ENCODE measurements around the gene HECW1. TPM values are rescaled to one million over a fixed set of nuclear protein-coding genes. Genes with fewer than 3 reads are reported as not detected.
"Not testable (repeated sequence)": the region's sequence is repeated elsewhere in the genome, so short reads cannot be mapped to it uniquely, and the experiment has no call there.

Gene HECW1
- total RNA-seq, 1 experiment from 2014 or later, result 2.7 TPM

- no peak overlapping the region for H2AFZ ChIP-seq
- no peak for DNase-seq
- no peaks in the 10 kb centered on the region for H3K9me3 ChIP-seq (ENCODE audit: insufficient read depth, low read depth)
- H3K27ac ChIP-seq, result no peak overlapping the region
- CTCF ChIA-PET, result no interaction called here
- no peaks in the 10 kb centered on the region for H4K20me1 ChIP-seq (ENCODE audit: insufficient read depth)
- intact Hi-C loops (cut with micrococcal nuclease; ENCODE audit: unreplicated experiment), result no loop called here
- H3K36me3 ChIP-seq (ENCODE audit: low read depth), result no peaks in the 10 kb centered on the region
- POLR2A ChIA-PET (ENCODE audit: unreplicated experiment), result no interaction called here
- H3K4me1 ChIP-seq (replicated peaks; ENCODE audit: insufficient read depth), result no peaks in the 10 kb centered on the region
- no peaks in the 10 kb centered on the region for H3K9me2 ChIP-seq (ENCODE audit: insufficient read depth)
- BruUV-seq (replicated peaks), result no TSS peak
- TF ChIP-seq EZH2 (IDR thresholded peaks at IDR 0.05; ENCODE audit: low read depth), result no peak
- TF ChIP-seq CTCF (conservative IDR thresholded peaks at IDR 0.05), result no peak
- no peaks in the 10 kb centered on the region for H3F3A ChIP-seq (ENCODE audit: insufficient read depth, low read depth)
- H3K4me2 ChIP-seq, result no peak overlapping the region
- no peak overlapping the region for H3K4me3 ChIP-seq
- H3K79me2 ChIP-seq (ENCODE audit: low read depth), result no peaks in the 10 kb centered on the region
- peaks cover 63% of the 10 kb centered on the region for H3K27me3 ChIP-seq (ENCODE audit: insufficient read depth, low read depth)
These were observed 91.6 kb downstream of the HECW1 start for GRCh38 chr7:43204081-43204480.

- no peak for DNase-seq
- Histone ChIP-seq H4K20me1 (ENCODE audit: insufficient read depth) (no peaks in the 10 kb centered on the region), H3K4me3 (no peak overlapping the region), H3F3A (ENCODE audit: insufficient read depth, low read depth) (no peaks in the 10 kb centered on the region), H3K36me3 (ENCODE audit: low read depth) (no peaks in the 10 kb centered on the region), H3K27me3 (ENCODE audit: insufficient read depth, low read depth) (peaks cover 65% of the 10 kb centered on the region), H3K9me2 (ENCODE audit: insufficient read depth) (no peaks in the 10 kb centered on the region), H3K79me2 (ENCODE audit: low read depth) (no peaks in the 10 kb centered on the region), H3K27ac (no peak overlapping the region), H2AFZ (no peak overlapping the region), H3K9me3 (ENCODE audit: insufficient read depth, low read depth) (no peaks in the 10 kb centered on the region), H3K4me1 (replicated peaks; ENCODE audit: insufficient read depth) (no peaks in the 10 kb centered on the region), H3K4me2 (no peak overlapping the region)
- BruUV-seq (replicated peaks), result no TSS peak
- ChIA-PET POLR2A (ENCODE audit: unreplicated experiment) (no interaction called here), CTCF (no interaction called here)
- no peak for TF ChIP-seq CTCF (conservative IDR thresholded peaks at IDR 0.05)
- TF ChIP-seq EZH2 (IDR thresholded peaks at IDR 0.05; ENCODE audit: low read depth), result no peak
- intact Hi-C loops (cut with micrococcal nuclease; ENCODE audit: unreplicated experiment), result no loop called here
These were observed 92.8 kb downstream of the HECW1 start for GRCh38 chr7:43205171-43205795.

GRCh38 chr7:43208242-43208641 is 95.8 kb downstream of the HECW1 start:
- H3K4me3 ChIP-seq, result no peak overlapping the region
- no peaks in the 10 kb centered on the region for H3K9me3 ChIP-seq (ENCODE audit: insufficient read depth, low read depth)
- CTCF ChIA-PET, result no interaction called here
- H3K27ac ChIP-seq, result no peak overlapping the region
- H3K4me1 ChIP-seq (replicated peaks; ENCODE audit: insufficient read depth), result no peaks in the 10 kb centered on the region
- no peaks in the 10 kb centered on the region for H3K36me3 ChIP-seq (ENCODE audit: low read depth)
- no peak for DNase-seq
- TF ChIP-seq EZH2 (IDR thresholded peaks at IDR 0.05; ENCODE audit: low read depth) (no peak), CTCF (conservative IDR thresholded peaks at IDR 0.05) (no peak)
- no peaks in the 10 kb centered on the region for H3F3A ChIP-seq (ENCODE audit: insufficient read depth, low read depth)
- BruUV-seq (replicated peaks), result no TSS peak
- no peak overlapping the region for H3K4me2 ChIP-seq
- H3K27me3 ChIP-seq (ENCODE audit: insufficient read depth, low read depth), result peaks cover 69% of the 10 kb centered on the region
- no peaks in the 10 kb centered on the region for H3K79me2 ChIP-seq (ENCODE audit: low read depth)
- no peak overlapping the region for H2AFZ ChIP-seq
- no peaks in the 10 kb centered on the region for H3K9me2 ChIP-seq (ENCODE audit: insufficient read depth)
- no peaks in the 10 kb centered on the region for H4K20me1 ChIP-seq (ENCODE audit: insufficient read depth)
- POLR2A ChIA-PET (ENCODE audit: unreplicated experiment), result no interaction called here
- intact Hi-C loops (cut with micrococcal nuclease; ENCODE audit: unreplicated experiment), result no loop called here

- H4K20me1 ChIP-seq (ENCODE audit: insufficient read depth); H3K27ac ChIP-seq; H2AFZ ChIP-seq; CTCF ChIA-PET; intact Hi-C loops (cut with micrococcal nuclease; ENCODE audit: unreplicated experiment); H3K9me3 ChIP-seq (ENCODE audit: insufficient read depth, low read depth); H3K36me3 ChIP-seq (ENCODE audit: low read depth); H3K4me1 ChIP-seq (replicated peaks; ENCODE audit: insufficient read depth); H3F3A ChIP-seq (ENCODE audit: insufficient read depth, low read depth); H3K4me2 ChIP-seq; H3K79me2 ChIP-seq (ENCODE audit: low read depth); DNase-seq; BruUV-seq (replicated peaks); H3K4me3 ChIP-seq; H3K9me2 ChIP-seq (ENCODE audit: insufficient read depth); POLR2A ChIA-PET (ENCODE audit: unreplicated experiment): not testable (repeated sequence)
- peaks cover 80% of the 10 kb centered on the region for H3K27me3 ChIP-seq (ENCODE audit: insufficient read depth, low read depth)
These were observed 98.1 kb downstream of the HECW1 start for GRCh38 chr7:43210539-43210938.

Measured in PC-9 (cell line).